GM12874 (cell line): ENCODE results near the gene SERINC5.

Experiments
- TF ChIP-seq, protein P1 (sequence below): IDR thresholded peaks from 2 replicates; pipeline ENCODE4 v1.5.1; 2011; ENCODE audit warnings: low read depth, mild to moderate bottlenecking, control low read depth, low read length, moderate library complexity; ENCODE audit not compliant: insufficient read depth

Gene SERINC5

DNA sequence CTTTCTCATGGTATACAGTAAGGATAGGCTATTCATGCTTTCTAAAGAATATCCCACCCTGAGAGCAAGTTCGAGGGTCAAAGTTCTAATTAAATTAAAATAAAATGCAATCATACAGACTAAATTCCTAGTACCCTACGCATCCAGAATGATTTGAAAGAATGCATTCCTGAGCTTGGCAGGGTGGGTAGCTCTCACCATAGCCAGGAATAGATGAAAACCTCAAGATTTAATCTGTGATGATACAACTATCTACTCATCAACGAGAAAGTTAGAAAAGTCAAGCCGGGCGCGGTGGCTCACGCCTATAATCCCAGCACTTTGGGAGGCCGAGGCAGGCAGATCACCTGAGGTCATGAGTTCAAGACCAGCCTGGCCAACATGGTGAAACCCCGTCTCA, 32.3 kb downstream of the SERINC5 start:
- TF ChIP-seq, protein P1, sequence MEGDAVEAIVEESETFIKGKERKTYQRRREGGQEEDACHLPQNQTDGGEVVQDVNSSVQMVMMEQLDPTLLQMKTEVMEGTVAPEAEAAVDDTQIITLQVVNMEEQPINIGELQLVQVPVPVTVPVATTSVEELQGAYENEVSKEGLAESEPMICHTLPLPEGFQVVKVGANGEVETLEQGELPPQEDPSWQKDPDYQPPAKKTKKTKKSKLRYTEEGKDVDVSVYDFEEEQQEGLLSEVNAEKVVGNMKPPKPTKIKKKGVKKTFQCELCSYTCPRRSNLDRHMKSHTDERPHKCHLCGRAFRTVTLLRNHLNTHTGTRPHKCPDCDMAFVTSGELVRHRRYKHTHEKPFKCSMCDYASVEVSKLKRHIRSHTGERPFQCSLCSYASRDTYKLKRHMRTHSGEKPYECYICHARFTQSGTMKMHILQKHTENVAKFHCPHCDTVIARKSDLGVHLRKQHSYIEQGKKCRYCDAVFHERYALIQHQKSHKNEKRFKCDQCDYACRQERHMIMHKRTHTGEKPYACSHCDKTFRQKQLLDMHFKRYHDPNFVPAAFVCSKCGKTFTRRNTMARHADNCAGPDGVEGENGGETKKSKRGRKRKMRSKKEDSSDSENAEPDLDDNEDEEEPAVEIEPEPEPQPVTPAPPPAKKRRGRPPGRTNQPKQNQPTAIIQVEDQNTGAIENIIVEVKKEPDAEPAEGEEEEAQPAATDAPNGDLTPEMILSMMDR = no peak

DNA sequence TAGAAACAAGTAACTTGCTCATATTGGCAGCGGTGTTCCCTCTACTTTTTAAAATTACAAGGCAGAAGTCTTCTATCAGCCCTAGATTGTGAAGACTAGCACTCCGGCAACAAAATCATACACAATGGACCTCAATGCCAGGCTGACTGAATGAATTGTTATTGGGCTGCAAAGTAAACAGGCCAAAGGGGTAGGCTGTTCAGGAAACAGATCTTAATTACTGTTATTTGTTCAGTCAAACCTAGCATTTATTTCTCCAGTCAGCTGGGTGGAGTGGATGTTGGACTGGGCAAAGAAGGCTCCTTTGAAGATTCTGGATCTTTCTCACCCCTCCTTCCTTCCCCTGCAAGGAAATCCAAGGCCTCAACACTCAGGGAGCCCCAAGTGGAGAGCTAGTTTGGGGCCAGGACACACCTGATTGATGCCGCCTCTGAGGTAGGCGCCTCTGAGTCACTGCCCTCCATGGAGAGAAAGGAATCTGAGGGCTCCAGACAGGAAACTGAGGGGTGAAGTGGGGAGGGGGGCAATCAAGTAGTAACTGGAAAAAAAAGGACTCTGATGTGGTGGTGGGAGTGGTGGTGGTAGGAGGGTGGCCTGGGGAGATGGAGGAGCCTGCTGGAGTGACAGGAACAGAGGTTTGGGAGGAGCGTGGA, 35.5 kb downstream of the SERINC5 start:
- TF ChIP-seq, protein P1 = no peak

DNA sequence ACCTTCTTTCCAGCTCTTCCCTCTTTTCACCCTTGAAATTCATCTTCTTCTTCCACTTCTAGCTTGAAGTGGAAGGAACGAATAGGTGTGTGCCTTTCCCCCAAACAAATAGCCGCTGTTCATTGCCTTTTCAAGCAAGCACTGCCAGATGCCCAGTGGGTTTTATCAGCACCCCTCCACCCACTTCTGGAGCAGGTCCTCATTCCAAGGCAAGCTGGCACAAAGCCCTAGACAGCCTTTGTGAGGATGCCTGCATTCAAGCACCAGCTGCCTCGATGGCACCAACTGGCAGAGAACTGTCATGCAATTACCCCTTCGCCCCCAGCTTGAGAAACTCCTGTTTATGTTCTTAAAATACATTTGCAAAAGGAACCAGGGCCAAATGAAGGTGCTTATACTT, 36.5 kb downstream of the SERINC5 start:
- TF ChIP-seq, protein P1 = no peak

DNA sequence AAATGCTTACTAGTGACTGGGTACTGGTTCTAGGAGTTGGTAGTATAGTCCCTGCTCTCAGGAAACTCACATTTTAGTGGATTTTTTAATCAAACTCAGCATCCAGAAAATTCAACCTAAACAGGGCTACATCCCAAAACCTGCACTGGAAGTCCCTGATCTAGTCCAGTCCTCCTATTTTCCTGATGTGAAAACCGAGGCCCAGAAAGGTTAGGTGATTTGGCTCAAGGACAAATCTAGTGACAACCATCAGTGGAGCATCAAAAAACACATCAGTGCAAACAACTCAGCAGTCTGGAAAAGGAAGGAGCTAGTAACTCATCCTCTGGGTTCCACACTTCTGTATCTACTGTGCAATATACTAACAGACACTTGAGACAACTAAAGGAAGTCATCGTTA, 38.2 kb downstream of the SERINC5 start:
- TF ChIP-seq, protein P1 = no peak

DNA sequence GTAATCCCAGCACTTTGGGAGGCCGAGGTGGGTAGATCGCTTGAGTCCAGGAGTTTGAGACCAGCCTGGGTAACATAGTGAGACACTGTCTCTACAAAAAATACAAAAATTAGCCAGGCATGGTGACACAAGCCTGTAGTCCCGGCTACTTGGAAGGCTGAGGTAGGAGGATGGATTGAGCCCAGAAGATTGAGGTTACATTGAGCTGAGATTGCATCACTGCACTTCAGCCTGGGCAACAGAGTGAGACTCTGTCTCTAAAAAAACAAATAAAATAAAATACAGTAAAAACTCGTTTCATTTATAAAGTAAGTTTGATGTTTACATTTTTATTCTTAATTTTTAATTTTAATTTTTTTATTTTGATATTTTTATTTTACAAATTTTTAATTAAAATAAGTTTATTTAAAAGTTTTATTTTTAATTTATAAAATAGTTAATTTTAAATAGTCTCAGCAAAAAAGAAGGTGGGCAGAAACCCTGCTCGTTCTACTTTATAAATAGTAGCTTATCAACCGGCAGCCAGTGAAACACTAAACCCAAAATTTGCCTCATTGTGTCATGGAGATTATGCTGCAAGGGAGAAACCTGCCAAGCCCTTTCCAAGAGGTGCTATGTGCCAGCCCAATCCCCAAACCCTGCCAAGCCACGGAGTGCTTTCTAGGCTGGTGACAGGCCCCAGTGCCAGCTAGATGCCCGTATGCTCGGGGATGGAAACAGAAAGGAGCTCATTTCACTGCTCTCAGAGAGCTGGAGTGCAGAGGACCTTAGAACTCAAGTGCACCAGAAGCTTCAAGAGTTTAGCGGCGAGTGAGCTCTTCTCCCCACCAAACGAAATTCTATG, 38.9 kb downstream of the SERINC5 start:
- TF ChIP-seq, protein P1 = no peak

DNA sequence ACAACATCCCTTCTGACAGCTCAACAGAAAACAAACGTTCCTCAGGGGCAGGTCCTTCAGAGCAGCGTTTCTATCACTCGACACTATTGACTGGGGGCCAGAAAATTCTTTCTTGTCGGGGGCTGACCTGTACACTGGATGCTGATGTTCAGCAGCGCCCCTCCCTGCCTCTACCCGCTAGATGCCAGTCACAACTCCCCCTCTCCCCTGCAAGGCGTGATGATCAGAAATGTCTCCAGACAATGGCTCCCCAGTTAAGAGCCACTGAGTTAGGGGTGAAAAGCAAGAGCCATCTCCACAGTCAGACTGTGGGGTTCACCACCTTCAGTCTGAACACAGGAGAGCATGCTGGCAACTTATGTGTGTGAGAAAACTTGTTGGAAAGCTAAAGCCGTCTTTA, 39.8 kb downstream of the SERINC5 start:
- TF ChIP-seq, protein P1 = no peak

DNA sequence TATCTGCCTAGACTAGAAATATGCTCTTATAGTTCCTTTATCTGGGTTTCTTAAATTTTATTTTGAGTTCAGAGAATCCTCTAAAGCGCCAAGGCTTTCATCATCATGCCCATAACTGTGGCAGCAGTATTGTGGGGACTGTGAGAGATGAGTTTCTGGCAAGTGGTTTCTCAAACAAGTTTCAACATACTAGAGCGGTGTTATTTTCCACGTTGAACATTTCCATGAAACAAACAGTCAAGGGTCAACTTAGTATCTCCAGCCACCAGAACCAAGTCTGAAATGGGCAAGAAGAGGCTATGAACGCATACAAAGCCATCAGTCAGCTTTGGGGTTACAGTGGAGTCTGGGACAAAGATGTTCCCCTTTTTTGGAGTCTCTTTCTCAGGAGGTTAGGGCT, 40.3 kb downstream of the SERINC5 start:
- TF ChIP-seq, protein P1 = no peak
